Eye (tissue), 1 donor: Measurements from ENCODE around the gene ABCA3.

Source experiments
- DNase-seq: peaks from one replicate; pipeline ENCODE4 v3.0.0-alpha.2; 2015

Gene ABCA3

GRCh38 chr16:2343211-2343610 is 2.7 kb upstream of the ABCA3 start:
- DNase-seq: no peak

DNA sequence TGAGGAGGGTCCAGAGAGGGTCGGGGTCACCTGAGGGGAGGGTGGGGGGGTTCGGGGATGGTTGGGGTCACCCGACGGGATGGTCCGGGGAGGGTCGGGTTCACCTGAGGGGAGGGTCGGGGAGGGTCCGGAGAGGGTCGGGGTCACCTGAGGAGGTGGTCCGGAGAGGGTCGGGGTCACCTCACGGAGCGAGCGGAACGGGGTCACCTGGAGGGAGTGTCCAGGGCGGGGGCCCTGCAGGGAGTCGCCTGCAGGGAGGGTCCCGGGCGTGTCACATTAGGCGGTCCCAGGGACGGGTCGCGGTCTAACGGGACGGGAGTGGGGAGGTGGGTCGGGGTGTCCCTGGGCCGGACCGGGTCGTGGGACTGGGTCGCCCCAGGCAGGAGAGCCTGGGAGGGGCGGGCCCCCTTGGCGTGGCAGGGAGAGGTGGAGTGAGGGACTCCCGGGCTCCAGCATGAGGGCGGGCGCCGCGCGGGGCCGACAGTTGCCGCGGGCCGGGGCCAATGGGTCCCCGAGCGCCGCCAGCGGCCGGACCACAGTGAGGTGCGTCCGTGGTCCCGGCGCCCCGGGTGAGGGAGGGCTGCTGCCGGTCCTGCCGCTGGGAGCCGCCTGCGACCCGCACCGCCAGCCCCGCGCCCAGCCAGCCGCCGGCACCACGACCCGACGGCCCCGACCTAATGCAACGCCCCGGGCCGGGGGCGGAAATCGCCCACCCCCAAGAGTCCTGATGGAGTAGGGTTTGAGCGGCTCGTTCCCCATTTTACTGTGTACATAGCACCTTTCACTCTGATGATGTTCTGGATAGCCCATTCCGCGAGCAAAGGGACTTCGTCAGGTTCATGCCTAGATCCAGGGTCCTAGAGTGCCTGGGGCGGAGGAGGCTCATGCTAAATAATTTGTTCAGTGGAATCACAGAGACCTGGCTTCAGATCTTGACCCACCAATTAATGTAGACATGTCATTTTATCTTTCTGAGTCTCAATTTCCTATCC is 1.2 kb upstream of the ABCA3 start:
- DNase-seq: no peak

- DNase-seq: peak; percentile 83
Observed at GRCh38 chr16:2339521-2340484, 725 bp downstream of the ABCA3 start.

GRCh38 chr16:2337431-2338296 is 2.9 kb downstream of the ABCA3 start:
- no peak for DNase-seq

DNA sequence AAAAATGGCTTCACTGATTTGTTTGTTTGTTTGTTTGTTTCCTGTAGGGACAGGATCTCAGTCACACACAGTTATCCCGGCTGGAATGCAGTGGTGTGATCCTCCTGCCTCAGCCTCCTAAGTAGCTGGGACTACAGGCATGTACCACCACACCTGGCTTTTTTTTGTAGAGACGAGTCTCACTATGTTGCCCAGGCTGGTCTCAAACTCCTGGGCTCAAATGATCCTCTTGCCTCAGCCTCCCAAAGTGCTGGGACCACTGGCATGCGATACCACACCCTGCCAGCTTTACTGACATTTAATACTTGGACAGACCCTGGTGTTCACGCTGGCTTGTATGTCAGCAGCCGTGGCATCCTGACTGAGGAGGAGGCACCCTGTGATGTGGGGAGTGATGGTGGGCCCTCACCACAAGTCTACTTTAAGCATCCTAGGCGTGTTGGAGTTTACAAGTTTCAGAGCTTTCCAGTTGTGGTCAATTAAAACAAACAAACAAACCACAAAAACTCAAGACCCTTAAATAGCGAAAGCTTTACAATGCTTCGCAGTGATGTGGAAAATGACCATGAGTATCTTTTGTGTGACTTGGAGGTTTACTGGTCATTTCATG is 5.1 kb downstream of the ABCA3 start:
- DNase-seq: no peak

DNA sequence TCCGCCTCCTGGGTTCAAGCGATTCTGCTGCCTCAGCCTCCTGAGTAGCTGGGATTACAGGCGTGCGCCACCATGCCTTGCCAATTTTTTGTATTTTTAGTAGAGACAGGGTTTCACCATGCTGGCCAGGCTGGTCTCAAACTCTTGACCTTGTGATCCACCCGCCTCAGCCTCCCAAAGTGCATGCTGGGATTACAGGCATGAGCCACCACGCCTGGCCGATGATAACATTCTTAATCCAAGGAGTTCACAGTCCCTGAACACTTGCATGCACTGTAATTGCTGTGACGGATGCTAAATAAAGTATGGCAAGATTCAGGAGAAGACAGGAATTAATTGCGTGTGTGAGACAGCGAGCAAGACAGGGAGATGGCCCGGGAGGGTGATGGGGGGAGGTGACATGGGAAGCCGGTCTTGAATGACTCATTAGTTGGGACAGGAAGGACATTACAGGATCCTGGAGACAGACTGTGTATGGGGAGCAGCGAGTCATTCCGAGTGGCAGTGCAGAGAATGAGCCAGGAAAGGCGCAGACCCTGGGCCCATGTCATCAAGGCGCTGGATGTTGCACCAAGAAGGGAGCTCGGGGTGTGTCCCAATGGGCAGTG is 6.7 kb downstream of the ABCA3 start:
- DNase-seq: no peak

- DNase-seq: no peak
Observed at GRCh38 chr16:2333231-2333630, 7.3 kb downstream of the ABCA3 start.

GRCh38 chr16:2331931-2332267 is 8.6 kb downstream of the ABCA3 start:
- no peak for DNase-seq

DNA sequence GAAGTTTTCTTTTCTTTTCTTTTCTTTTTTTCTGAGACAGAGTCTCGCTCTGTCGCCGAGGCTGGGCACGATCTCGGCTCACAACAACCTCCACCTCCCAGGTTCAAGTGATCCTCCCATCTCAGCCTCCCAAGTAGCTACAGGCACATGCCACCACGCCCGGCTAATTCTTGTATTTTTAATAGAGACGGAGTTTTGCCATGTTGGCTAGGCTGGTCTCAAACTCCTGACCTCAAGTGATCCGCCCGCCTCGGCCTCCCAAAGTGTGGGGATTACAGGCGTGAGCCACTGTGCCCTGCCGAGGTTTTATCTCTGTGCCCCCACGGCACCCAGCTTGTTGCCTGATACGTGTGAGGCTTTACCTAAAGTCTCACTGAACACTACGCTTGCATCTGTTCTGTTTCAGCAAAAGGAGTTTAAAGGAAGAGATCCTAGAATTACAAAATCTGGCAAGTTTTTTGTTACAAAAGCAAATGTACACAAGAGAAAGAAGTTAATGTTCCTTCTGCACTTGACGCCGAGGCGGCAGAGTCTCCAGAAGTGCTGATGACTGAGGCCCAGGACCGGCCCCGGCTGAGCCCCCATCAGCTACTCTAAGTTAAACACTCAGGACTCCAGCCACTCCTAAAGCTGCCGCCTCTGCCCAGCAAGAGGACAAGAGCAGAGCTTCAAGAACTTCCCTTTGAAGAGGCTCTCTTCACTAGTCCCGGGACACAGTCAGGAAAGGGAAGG is 9.2 kb downstream of the ABCA3 start:
- DNase-seq: no peak

DNA sequence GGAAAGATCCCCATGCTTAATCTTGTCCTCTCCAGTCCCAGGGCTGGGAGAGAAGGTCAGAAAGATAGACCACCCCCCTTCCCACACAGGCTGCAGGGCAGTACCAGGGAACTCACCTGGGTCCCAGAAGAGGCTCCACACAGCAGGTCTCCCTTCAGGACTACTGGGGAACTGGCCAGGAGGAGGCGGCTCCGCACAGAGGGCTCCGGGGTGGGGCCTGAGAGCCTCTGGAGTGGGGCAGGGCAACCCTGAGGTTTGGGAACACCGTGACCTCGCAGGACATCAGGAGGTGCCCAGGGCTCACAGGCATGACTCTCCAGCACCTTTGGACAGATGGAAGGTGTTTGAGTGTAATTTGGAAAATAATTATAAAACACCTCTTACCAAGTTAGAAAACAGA is 11.0 kb downstream of the ABCA3 start:
- DNase-seq: no peak

- DNase-seq: no peak
Observed at GRCh38 chr16:2328428-2328827, 12.1 kb downstream of the ABCA3 start.

DNA sequence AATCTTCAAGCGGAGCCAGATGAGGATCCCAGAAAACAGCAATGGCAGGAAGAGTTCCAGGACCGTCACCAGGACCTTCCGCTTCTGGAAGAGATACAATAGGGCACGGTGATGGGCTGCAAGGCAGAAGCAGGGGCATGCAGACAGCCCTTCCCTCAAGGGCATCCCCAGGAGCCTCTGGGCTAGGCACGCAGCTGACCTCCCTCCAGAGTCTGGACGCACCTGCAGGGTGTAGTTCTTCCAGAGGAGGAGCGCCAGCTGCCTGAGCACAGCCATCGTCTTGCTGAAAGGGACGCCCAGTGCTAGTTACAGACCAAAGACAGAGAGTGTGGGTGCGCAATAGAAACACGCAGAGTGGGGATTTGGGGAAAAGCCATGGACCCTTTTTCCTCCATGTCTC is 14.3 kb downstream of the ABCA3 start:
- DNase-seq: no peak

- no peak for DNase-seq
Observed at GRCh38 chr16:2325791-2326190, 14.7 kb downstream of the ABCA3 start.

- no peak for DNase-seq
Observed at GRCh38 chr16:2325181-2325580, 15.3 kb downstream of the ABCA3 start.

DNA sequence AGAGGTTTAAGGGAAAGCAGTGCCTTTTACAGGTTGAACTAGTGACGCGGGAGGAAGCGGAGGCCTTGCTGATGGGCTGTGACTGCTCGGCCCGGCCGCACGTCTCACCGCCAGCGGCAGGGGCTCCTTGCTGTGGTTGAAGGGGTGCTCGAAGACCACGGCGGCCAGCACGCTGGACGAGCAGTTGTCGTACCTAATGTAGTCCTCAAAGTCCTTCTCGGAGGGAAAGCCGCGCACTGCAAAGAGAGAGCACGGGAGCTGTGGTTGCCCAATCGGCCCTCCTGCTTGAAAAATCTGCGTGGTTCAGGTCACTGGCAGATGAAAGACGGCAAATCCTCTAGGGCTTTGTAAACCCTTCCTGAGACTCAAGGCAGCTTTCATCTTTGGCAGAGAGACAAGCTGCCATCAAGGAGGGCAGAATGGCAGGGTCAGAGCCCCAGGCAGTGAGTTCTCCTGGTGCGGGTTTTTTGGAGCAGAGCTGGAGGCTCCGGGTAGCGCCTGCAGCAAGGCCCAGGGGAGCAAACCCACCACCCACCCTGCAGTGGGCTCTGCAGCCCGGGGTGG is 16.1 kb downstream of the ABCA3 start:
- no peak for DNase-seq

DNA sequence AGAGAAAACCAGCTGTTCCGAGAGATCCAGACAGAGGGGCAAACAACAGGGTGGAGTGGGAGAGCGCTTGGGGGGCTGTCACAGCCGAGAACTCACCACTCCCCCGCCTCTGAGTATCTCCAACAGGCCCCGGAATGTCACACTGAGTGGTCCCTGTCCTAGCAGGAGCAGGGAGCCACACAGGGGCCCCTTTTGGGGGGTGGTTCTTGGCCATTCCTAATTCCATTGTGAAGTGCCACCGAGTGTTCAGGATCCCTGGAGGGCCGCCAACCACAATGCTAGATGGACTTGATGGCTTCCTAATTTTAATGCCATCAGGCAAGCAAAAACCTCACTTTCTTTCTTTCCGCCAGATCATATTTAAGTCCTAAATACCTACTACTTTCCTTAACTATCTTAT is 16.8 kb downstream of the ABCA3 start:
- DNase-seq: no peak

DNA sequence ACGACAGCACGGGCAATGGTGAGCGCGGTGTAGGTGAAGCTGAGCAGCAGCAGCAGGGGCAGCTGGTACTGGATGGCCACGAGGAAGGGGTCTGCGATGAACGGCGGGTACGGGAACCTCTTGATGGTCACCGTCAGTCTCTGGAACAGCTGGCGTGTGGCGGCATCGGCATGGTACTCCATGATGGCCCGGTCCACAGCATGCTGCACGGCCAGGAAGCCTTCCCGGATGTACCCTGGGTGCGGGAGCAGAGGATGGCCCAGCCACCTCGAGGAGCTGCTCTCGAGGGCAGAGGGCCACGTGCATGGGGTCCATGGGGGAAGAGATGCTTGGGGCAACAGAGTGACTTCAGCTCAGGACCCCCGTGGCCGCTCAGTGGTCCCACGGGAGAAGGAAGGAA is 20.9 kb downstream of the ABCA3 start:
- DNase-seq: no peak

GRCh38 chr16:2317231-2318020 is 23.1 kb downstream of the ABCA3 start:
- no peak for DNase-seq

DNA sequence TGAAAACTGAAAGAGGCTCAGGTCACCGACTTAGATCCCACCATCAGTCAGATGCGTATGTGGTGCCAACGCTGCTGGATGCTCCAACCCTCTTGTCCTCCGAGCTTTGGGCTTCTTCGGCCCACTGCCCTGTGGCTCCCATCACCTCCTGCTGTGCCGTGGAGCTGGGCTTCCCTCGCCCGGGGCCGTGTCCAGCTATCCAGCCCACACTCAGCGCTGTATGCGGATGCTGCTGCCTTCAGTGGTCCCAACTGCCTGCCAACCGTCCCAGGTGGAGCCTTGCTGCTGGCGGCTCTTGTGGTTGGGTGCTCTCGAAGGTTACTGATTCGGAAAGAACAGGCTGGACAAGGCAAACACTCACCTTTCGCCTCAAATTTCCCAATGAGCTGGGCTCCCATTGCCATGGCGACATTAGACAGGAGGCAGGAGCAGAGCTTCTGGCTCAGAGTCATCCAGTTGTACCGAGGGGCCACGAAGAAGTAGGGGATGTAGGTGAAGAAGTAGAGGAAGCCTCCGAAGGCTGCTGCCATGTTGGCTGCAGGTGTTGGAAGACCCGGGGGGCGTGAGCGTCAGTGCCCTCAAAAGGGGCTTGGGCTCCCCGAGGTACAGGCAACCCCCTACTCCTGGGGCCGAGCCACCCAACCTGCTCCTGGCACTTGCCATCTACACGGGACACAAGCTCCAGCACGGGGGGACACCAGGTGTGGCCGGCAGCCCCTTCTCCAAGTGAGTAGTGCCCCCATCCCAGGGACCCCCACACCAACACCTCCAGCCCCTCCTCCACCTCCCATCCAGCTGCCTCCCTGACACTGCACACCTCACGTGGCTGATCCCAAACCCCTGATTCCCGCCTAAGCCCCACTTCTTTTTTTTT is 32.2 kb downstream of the ABCA3 start:
- no peak for DNase-seq
